ENCODE measurements around the gene MKLN1.

MKLN1 gene

GRCh38 chr7:131355917-131356777 is 28.5 kb downstream of the MKLN1 start:
- DNase-seq, result no peak

- DNase-seq, result no peak
Observed at GRCh38 chr7:131357282-131357880, 29.7 kb downstream of the MKLN1 start.

GRCh38 chr7:131358636-131359035 is 31.0 kb downstream of the MKLN1 start:
- no peak for DNase-seq

GRCh38 chr7:131359136-131359776 is 31.6 kb downstream of the MKLN1 start:
- no peak for DNase-seq

- no peak for DNase-seq
Observed at GRCh38 chr7:131363719-131364118, 36.0 kb downstream of the MKLN1 start.

GRCh38 chr7:131364767-131365344 is 37.2 kb downstream of the MKLN1 start:
- DNase-seq, result no peak

- DNase-seq, result no peak
Observed at GRCh38 chr7:131365838-131366237, 38.2 kb downstream of the MKLN1 start.

- DNase-seq, result no peak
Observed at GRCh38 chr7:131369354-131369753, 41.7 kb downstream of the MKLN1 start.

GRCh38 chr7:131370523-131370968 is 42.9 kb downstream of the MKLN1 start:
- DNase-seq, result peak; percentile 55

- no peak for DNase-seq
Observed at GRCh38 chr7:131371411-131371810, 43.7 kb downstream of the MKLN1 start.

GRCh38 chr7:131372554-131372953 is 44.9 kb downstream of the MKLN1 start:
- no peak for DNase-seq

GRCh38 chr7:131374821-131375220 is 47.1 kb downstream of the MKLN1 start:
- DNase-seq, result no peak

GRCh38 chr7:131381069-131381838 is 53.6 kb downstream of the MKLN1 start:
- no peak for DNase-seq

- DNase-seq, result no peak
Observed at GRCh38 chr7:131383417-131384285, 56.0 kb downstream of the MKLN1 start.

GRCh38 chr7:131384286-131384635 is 56.6 kb downstream of the MKLN1 start:
- no peak for DNase-seq

- no peak for DNase-seq
Observed at GRCh38 chr7:131385039-131385605, 57.4 kb downstream of the MKLN1 start.

- DNase-seq, result no peak
Observed at GRCh38 chr7:131388126-131388525, 60.5 kb downstream of the MKLN1 start.

- DNase-seq, result no peak
Observed at GRCh38 chr7:131390275-131390674, 62.6 kb downstream of the MKLN1 start.

- no peak for DNase-seq
Observed at GRCh38 chr7:131391145-131391544, 63.5 kb downstream of the MKLN1 start.

GRCh38 chr7:131400681-131401176 is 73.1 kb downstream of the MKLN1 start:
- DNase-seq, result no peak

- DNase-seq, result no peak
Observed at GRCh38 chr7:131401194-131401593, 73.5 kb downstream of the MKLN1 start.
